HG03439 (cell line): ENCODE data around the gene GDF11.

Source experiments
- ATAC-seq: cut with Tn5 transposase; IDR thresholded peaks from one replicate; pipeline ENCODE4 v1.9.1; 2021; ENCODE audit warnings: mild to moderate bottlenecking, moderate library complexity; ENCODE audit not compliant: unreplicated experiment

The GDF11 gene

GRCh38 chr12:55721601-55722213, 21.2 kb upstream of the GDF11 start:
- no peak for ATAC-seq

- no peak for ATAC-seq
These were observed 20.0 kb upstream of the GDF11 start for GRCh38 chr12:55722948-55723347.

DNA sequence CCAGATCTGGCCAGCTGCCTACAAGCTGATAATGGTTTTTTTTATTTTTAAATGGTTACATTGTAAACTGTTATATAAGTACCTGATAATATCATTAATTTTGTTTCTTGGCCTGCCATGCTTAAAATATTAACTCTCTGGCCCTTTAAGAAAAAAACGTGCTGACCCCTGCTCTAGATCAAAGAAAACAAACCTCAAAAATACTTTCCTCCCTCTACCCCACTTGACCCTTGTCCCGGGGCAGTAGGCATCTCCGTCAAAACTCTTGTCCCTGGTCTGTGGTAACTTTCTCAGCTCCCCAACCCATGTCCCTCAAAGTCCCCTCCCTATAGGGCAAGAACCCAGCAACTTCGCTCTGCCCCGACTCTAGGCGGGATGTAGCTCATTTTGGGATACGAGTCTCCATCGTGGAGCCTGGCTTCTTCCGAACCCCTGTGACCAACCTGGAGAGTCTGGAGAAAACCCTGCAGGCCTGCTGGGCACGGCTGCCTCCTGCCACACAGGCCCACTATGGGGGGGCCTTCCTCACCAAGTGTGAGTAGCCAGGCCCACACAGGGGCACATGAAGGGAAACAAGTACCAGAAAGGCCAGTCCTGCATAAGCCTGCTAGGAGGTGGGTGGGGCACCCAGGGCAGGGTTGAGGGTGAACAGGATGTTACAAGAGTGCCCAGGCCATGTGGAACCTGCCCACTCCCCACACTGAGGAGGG, 19.3 kb upstream of the GDF11 start:
- ATAC-seq, result no peak

DNA sequence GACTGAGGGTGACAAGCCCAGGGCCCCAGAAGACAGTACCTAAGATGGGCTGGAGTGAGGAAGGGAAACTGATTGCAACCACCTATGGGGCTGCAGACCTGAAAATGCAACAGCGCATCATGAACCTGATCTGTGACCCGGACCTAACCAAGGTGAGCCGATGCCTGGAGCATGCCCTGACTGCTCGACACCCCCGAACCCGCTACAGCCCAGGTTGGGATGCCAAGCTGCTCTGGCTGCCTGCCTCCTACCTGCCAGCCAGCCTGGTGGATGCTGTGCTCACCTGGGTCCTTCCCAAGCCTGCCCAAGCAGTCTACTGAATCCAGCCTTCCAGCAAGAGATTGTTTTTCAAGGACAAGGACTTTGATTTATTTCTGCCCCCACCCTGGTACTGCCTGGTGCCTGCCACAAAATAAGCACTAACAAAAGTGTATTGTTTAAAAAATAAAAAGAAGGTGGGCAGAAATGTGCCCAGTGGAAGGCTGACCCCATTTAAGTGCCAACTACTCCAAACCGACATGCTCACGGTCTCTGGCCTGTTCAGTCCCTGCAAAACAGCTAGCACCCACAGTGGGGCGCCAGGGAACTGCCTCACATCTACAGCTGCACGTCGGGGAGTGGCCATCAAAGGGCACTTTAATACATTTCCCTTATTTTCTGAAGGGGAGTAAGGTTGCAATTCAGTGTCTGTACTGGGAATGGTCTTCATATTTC, 18.5 kb upstream of the GDF11 start:
- ATAC-seq, result no peak

DNA sequence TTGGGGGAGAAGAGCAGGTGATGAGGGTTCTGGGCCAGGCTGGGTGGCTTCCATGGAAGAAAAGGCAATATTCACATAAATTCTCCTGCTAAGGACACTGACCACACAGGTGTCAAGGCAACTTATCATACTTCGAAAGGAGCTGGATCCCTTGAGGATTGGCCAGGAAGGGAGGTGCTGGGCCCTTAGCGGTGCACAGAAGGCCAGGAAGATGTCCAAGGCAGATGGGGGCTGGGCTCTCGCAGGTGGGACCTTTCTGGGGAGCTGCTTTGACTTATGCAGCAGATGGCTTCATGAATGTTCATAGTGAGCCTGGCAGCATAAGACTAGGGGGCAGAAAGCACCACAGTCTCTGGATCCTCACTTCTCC, 18.0 kb upstream of the GDF11 start:
- ATAC-seq, result no peak

- no peak for ATAC-seq
These were observed 17.4 kb upstream of the GDF11 start for GRCh38 chr12:55725556-55725955.

GRCh38 chr12:55726971-55727370, 16.0 kb upstream of the GDF11 start:
- ATAC-seq, result no peak

GRCh38 chr12:55727643-55728185, 15.2 kb upstream of the GDF11 start:
- no peak for ATAC-seq

- peak; percentile 25 for ATAC-seq
These were observed 14.6 kb upstream of the GDF11 start for GRCh38 chr12:55728186-55728938.

DNA sequence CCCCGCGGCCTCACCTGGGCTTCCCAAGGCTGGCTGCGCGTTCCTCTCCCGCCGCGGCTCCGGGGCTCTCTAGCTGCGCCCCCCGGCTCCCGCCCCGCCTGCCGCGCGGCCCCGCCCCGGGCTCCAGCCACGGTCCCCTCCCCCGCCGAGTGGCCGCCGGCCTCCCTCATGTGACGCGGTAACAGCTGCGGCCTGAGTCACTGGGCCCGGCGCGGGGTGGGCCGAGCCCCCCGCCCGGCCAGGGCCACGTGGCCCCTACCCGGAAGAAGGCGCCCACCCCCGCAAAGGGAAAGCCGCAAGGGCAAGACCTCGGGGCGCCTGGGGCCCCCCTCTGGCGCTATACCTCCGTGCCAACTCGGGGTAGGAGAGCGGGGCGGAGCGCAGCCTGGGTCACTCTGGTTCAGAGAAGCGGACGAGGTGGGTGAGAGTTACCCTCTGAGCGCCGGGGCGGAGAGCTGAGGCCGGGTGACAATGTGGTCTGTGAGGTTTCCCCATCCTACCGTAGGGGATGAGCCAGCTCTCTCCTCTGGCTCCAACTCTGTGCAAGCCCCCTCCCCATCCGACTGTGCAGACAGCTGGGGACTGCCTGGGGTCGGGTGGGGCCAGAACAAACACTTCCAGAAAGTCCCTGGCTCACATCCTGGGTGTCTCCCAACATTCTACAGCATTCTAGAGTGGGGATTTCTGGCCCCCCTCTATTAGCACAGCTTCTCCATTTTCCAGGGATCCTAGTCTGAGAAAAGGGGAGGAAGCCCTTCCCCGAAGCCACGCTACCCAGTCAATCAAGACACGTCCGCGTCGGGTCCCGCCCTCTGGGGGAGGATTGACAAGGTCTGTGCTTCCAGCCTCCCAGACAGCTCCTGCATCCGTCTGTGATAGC, 13.7 kb upstream of the GDF11 start, which contains the start of gene CD63:
Gene CD63 (minus strand): TSS at position 71 of the 880 bp plus-strand sequence. CDS start 668 bp downstream, outside the sequence.
- peak; percentile 68 for ATAC-seq

DNA sequence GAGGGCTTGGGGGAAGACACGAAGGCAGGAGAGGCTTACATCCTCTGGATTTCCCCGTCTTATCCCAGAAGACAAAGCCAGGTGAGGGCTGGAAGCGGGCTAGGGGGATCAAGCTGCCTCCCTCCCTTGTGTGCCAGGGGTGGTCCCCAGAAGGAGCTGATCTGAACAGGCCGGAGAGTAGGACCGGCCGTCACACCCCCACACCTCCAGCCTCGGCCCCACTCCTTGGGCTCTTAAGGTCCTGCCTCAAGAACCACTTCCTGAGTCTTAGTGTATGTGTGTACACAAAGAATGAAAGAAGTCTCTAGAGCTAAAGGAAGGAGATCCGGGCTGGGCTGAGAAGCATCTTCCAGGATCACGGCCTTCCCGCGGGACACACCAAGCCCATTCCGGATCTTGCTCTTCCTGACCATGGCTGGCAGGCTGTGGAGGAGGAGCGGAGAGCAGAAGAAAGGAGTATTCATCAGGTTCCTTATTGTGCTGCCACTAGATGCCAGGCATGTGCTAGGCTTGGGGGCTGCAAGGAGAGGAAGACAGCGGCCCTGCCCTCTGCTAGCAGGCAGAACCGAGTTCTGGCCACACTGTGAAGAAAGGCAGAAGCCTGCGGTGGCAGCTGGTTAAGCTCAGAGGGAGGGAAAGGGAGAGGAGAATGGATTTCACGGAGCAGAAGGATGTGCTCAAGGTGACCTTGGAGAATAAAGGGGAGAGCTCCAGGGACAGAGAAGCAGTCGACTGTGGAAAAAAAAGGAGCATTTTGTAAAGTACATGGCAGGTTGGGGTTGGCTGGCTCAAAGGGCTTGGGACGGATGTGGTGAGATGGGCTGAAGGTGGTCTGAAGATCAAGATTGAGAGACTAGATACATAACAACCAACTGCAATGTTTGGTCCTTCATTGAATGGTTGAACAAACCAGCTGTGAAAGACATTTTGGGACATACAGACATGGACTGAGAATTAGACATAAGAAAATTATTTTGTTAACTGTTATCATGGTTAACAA, 12.8 kb upstream of the GDF11 start:
- peak; percentile 31 for ATAC-seq

- no peak for ATAC-seq
These were observed 10.6 kb upstream of the GDF11 start for GRCh38 chr12:55732288-55732687.

- no peak for ATAC-seq
These were observed 9.8 kb upstream of the GDF11 start for GRCh38 chr12:55733021-55733555.

DNA sequence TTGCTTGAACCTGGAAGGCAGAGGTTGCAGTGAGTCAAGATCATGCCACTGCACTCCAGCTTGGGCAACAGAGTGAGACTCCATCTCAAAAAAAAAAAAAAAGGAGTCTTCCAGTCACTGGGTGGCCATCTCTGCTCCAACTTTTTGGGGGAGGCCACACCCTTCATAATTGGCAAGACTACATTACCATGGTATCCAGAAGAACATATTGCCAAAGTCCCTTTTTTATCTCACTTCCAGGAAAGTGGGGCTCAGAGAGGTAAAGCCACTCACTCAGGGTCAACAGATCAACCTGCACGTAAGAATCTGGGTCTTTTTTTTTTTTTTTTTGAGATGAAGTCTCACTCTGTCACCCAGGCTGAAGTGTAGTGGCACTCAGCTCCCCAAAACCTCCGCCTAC, 9.1 kb upstream of the GDF11 start:
- ATAC-seq, result no peak

- ATAC-seq, result no peak
These were observed 8.3 kb upstream of the GDF11 start for GRCh38 chr12:55734595-55734994.

- no peak for ATAC-seq
These were observed 6.8 kb upstream of the GDF11 start for GRCh38 chr12:55736076-55736475.

DNA sequence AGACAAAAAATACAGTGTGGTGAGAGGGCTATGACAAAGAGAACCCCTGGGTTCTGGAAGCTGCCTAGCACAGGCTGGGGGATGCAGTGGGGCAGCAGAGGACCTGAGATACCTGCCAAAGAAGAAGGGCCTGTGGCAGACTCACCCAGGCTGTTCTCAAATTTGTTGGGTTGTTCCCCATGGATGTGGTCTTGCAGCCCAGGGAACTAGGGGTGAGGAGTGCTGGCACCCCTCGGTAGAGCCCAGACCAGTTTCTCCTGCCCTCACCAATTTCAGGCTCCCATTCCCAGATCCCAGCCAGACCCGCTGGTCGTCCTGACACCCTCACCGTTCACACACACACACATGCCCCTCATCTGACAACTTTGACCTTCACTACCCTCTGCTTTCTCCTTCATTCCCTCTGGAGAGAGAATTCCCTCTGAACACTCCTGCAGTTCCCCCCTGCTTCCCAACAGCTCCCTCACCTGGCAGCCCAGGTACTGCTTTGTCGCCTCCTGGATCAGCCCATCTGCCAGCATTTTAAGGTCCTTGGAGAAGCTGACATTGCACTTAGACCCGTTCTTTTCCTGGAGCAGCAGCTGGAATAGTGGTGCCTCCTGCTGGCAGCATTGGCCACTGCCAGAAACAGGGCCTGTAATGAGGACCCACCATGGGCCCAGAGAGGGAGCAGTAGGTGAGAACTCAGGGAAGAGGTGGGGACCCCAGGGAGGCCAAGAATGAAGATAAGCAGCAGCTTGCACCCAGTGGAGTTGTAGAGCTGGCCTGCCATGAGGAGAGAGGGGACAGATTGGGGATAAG, 5.9 kb upstream of the GDF11 start:
- no peak for ATAC-seq
